PC-9 (cell line): ENCODE measurements around the gene ING2. TPM values are rescaled to one million over a fixed set of nuclear protein-coding genes. Genes with fewer than 3 reads are reported as not detected.

ENCODE experiments used
- BruUV-seq: library from RNA; stranded (reverse); fragments of 400-500 nt; replicated peaks from 2 replicates; lab custom pipeline; 2021; lab: Mats Ljungman, UMichigan
- CTCF ChIA-PET: fragments of 300-600 bp; sonication (Branson Sonifier 250); formaldehyde crosslinking; loops from one replicate; lab custom pipeline; 2022; ENCODE audit warnings: antibody characterized with exemption; lab: Charles Lee
- POLR2A ChIA-PET: fragments of 300-600 bp; sonication (Branson Sonifier 250); formaldehyde crosslinking; loops from one replicate; lab custom pipeline; 2022; ENCODE audit warnings: antibody characterized with exemption; ENCODE audit not compliant: unreplicated experiment; lab: Charles Lee
- DNase-seq, 2 experiments: peaks; one replicate each; pipeline versions ENCODE4 v3.0.0 to v3.0.0-alpha.2; 2015 to 2022; ENCODE audit warnings: mixed read lengths in 1 of 2
- H2AFZ ChIP-seq: fragments of 200-600 bp; sonication (generic); 2 replicates; pipeline ENCODE4 v1.8.1; 2017; ENCODE audit warnings: antibody characterized with exemption
- H3F3A ChIP-seq: fragments of 200-600 bp; sonication (generic); 2 replicates; pipeline ENCODE4 v1.8.1; 2017; ENCODE audit warnings: antibody characterized with exemption, mild to moderate bottlenecking, low read depth; ENCODE audit not compliant: insufficient read depth
- H3K27ac ChIP-seq: fragments of 200-600 bp; sonication (generic); 2 replicates; pipeline ENCODE4 v1.6.1; 2016; ENCODE audit warnings: mixed run types
- H3K27me3 ChIP-seq: fragments of 200-600 bp; sonication (generic); 2 replicates; pipeline ENCODE4 v1.6.1; 2016; ENCODE audit warnings: low read depth, mixed run types; ENCODE audit not compliant: insufficient read depth
- H3K36me3 ChIP-seq: fragments of 200-600 bp; sonication (generic); 2 replicates; pipeline ENCODE4 v1.6.1; 2016; ENCODE audit warnings: low read depth, mixed run types
- H3K4me1 ChIP-seq: fragments of 200-600 bp; sonication (generic); replicated peaks from 2 replicates; pipeline ENCODE4 v1.6.1; 2016; ENCODE audit warnings: mixed run types; ENCODE audit not compliant: insufficient read depth
- H3K4me2 ChIP-seq: fragments of 200-600 bp; sonication (generic); 2 replicates; pipeline ENCODE4 v1.6.1; 2017; ENCODE audit warnings: mixed run types
- H3K4me3 ChIP-seq: fragments of 200-600 bp; sonication (generic); 2 replicates; pipeline ENCODE4 v1.6.1; 2016; ENCODE audit warnings: mixed run types
- H3K79me2 ChIP-seq: fragments of 200-600 bp; sonication (generic); 2 replicates; pipeline ENCODE4 v1.6.1; 2017; ENCODE audit warnings: low read depth, mixed run types
- H3K9me2 ChIP-seq: fragments of 200-600 bp; sonication (generic); 2 replicates; pipeline ENCODE4 v1.8.1; 2017; ENCODE audit warnings: mild to moderate bottlenecking; ENCODE audit not compliant: insufficient read depth
- H3K9me3 ChIP-seq: fragments of 200-600 bp; sonication (generic); 2 replicates; pipeline ENCODE4 v1.8.1; 2016; ENCODE audit warnings: low read depth; ENCODE audit not compliant: insufficient read depth
- H4K20me1 ChIP-seq: fragments of 200-600 bp; sonication (generic); 2 replicates; pipeline ENCODE4 v1.8.1; 2017; ENCODE audit not compliant: insufficient read depth
- EZH2 ChIP-seq: fragments of 200-600 bp; sonication (generic); IDR thresholded peaks from 2 replicates; pipeline ENCODE4 v1.8.0; 2017; ENCODE audit warnings: antibody characterized with exemption, low read depth
- intact Hi-C: fragments of 100-400 bp; cut with micrococcal nuclease; formaldehyde crosslinking; loops from one replicate; pipeline ENCODE4 v1.10.0; 2022; ENCODE audit not compliant: unreplicated experiment
- total RNA-seq: library from RNA; stranded (reverse); gene quantifications from 2 replicates; pipeline ENCODE4 v1.2.3, GENCODE V29; 2021
- TF ChIP-seq, protein P1 (sequence below): fragments of 200-600 bp; sonication (generic); conservative IDR thresholded peaks from 2 replicates; pipeline ENCODE4 v1.6.1; 2017; ENCODE audit warnings: mixed run types, antibody characterized with exemption, mild to moderate bottlenecking, moderate library complexity

ING2 gene
- total RNA-seq, 1 experiment from 2014 or later, result 11.6 TPM

DNA sequence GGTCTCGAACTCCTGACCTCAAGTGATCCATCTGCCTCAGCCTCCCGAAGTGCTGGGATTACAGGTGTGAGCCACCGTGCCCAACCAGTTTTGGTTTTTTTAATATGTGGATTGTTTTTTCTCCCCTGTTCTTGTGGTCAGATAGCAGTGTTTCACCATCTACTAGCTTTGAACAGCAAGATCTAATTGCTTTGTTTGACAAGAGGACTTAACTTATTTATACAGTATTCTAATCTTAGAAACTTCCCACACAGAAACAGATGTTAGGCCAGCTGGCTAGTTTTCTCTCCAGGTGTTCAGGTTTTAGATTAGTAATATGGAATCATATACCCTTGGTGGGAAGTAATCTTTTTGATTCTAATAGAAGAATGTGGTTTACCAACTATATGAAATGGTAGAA lies 12.9 kb downstream of the ING2 start:
- H3K9me2 ChIP-seq, result no peaks in the 10 kb centered on the region
- H3F3A ChIP-seq, result no peaks in the 10 kb centered on the region
- intact Hi-C loops, result no loop called here
- H3K27ac ChIP-seq, result no peak overlapping the region
- H3K27me3 ChIP-seq, result no peaks in the 10 kb centered on the region
- no peak overlapping the region for H2AFZ ChIP-seq
- H3K36me3 ChIP-seq, result no peaks in the 10 kb centered on the region
- no peaks in the 10 kb centered on the region for H3K79me2 ChIP-seq
- TF ChIP-seq, protein P1, sequence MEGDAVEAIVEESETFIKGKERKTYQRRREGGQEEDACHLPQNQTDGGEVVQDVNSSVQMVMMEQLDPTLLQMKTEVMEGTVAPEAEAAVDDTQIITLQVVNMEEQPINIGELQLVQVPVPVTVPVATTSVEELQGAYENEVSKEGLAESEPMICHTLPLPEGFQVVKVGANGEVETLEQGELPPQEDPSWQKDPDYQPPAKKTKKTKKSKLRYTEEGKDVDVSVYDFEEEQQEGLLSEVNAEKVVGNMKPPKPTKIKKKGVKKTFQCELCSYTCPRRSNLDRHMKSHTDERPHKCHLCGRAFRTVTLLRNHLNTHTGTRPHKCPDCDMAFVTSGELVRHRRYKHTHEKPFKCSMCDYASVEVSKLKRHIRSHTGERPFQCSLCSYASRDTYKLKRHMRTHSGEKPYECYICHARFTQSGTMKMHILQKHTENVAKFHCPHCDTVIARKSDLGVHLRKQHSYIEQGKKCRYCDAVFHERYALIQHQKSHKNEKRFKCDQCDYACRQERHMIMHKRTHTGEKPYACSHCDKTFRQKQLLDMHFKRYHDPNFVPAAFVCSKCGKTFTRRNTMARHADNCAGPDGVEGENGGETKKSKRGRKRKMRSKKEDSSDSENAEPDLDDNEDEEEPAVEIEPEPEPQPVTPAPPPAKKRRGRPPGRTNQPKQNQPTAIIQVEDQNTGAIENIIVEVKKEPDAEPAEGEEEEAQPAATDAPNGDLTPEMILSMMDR, result no peak
- no peak for TF ChIP-seq EZH2
- ChIA-PET POLR2A (no interaction called here), CTCF (interaction anchor here (0.5 to 0.7 kb wide), 2 partner anchors 148 to 1466 kb away, joined by 4 to 5 read pairs; no protein-coding TSS in a partner anchor)
- H3K9me3 ChIP-seq, result no peaks in the 10 kb centered on the region
- no peak overlapping the region for H3K4me3 ChIP-seq
- no peaks in the 10 kb centered on the region for H3K4me1 ChIP-seq
- no peak overlapping the region for H3K4me2 ChIP-seq
- BruUV-seq, result no TSS peak
- DNase-seq, result no peak
- no peaks in the 10 kb centered on the region for H4K20me1 ChIP-seq

DNA sequence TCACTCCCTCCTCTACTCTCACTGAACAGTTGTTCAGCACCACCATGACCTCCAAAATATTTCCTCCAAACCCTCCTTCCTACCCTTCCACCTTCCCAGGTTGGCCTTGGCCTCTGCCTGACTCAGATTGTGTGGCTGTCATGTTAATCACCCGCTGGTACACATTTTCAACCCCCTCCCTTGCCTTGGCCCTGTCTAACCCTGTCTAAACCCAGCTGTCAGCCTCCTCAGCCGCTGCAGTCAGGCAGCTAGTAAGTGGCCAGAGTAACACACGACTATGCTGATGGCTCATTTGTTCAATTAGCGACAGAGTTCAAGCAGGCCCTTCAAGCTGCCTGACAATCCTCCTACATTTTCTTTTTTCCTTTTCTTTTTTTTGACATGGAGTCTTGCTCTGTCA lies 18.0 kb downstream of the ING2 start:
- POLR2A ChIA-PET, result no interaction called here
- H3K4me1 ChIP-seq, result no peaks in the 10 kb centered on the region
- CTCF ChIA-PET, result no interaction called here
- no peak overlapping the region for H3K4me3 ChIP-seq
- H3K27me3 ChIP-seq, result no peaks in the 10 kb centered on the region
- no TSS peak for BruUV-seq
- no peaks in the 10 kb centered on the region for H3K36me3 ChIP-seq
- H3K9me3 ChIP-seq, result no peaks in the 10 kb centered on the region
- TF ChIP-seq, protein P1, result no peak
- TF ChIP-seq EZH2, result no peak
- H3K4me2 ChIP-seq, result no peak overlapping the region
- no peaks in the 10 kb centered on the region for H3F3A ChIP-seq
- H3K27ac ChIP-seq, result no peak overlapping the region
- H3K9me2 ChIP-seq, result no peaks in the 10 kb centered on the region
- no peaks in the 10 kb centered on the region for H4K20me1 ChIP-seq
- intact Hi-C loops, result no loop called here
- no peaks in the 10 kb centered on the region for H3K79me2 ChIP-seq
- DNase-seq, result no peak
- no peak overlapping the region for H2AFZ ChIP-seq

DNA sequence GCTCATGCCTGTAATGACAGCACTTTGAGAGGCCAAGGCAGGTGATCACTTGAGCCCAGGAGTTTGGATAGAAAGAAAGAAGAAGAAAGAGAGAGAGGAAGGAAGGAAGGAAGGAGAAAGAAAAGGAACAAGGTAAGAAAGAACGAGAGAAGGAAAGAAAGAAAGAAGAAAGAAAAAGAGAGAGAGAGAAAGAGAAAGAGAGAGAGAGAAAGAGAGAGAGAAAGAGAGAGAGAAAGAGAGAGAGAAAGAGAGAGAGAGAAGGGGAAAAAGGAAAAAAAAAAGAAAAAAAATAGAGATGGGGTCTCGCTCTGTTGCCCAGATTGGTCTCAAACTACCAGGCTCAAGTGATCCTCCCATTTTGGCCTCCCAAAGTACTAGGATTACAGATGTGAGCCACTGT lies 22.5 kb downstream of the ING2 start:
- ChIA-PET CTCF (no interaction called here), POLR2A (no interaction called here)
- Histone ChIP-seq H3K4me1 (no peaks in the 10 kb centered on the region), H3K4me2 (no peak overlapping the region), H3K36me3 (no peaks in the 10 kb centered on the region), H3K27ac (no peak overlapping the region), H3F3A (no peaks in the 10 kb centered on the region), H3K4me3 (no peak overlapping the region), H3K9me3 (no peaks in the 10 kb centered on the region), H3K9me2 (no peaks in the 10 kb centered on the region), H2AFZ (no peak overlapping the region), H3K79me2 (no peaks in the 10 kb centered on the region), H3K27me3 (no peaks in the 10 kb centered on the region), H4K20me1 (no peaks in the 10 kb centered on the region)
- no TSS peak for BruUV-seq
- intact Hi-C loops, result no loop called here
- TF ChIP-seq, protein P1, result no peak
- DNase-seq, result no peak
